GM23338 (cell line): ENCODE data around the gene KIF6. TPM values are rescaled to one million over a fixed set of nuclear protein-coding genes. Genes with fewer than 3 reads are reported as not detected.

Experiments
- ATAC-seq: fragments of 200-7000 bp; cut with Tn5 transposase; 3 replicates; pipeline ENCODE4 v1.9.1; 2020
- DNase-seq: peaks from one replicate; pipeline ENCODE4 v3.0.0-alpha.2; 2015; ENCODE audit warnings: low spot score
- H2AFZ ChIP-seq: fragments of 200-600 bp; sonication (generic); 2 replicates; pipeline ENCODE4 v1.8.0; 2016; ENCODE audit warnings: antibody characterized with exemption, mild to moderate bottlenecking, moderate library complexity
- H3F3A ChIP-seq: fragments of 200-600 bp; sonication (generic); replicated peaks from 2 replicates; pipeline ENCODE4 v1.8.0; 2017; ENCODE audit warnings: antibody characterized with exemption, mixed run types, low read depth
- H3K27ac ChIP-seq: fragments of 200-600 bp; sonication (generic); 2 replicates; pipeline ENCODE4 v1.6.1; 2016; ENCODE audit warnings: low read depth
- H3K27me3 ChIP-seq: fragments of 200-600 bp; sonication (generic); 2 replicates; pipeline ENCODE4 v1.8.0; 2016; ENCODE audit warnings: mild to moderate bottlenecking, mixed run types, moderate library complexity; ENCODE audit not compliant: insufficient read depth
- H3K36me3 ChIP-seq: fragments of 200-600 bp; sonication (generic); 2 replicates; pipeline ENCODE4 v1.8.0; 2016; ENCODE audit warnings: mild to moderate bottlenecking; ENCODE audit not compliant: insufficient read depth
- H3K4me1 ChIP-seq: fragments of 200-600 bp; sonication (generic); 2 replicates; pipeline ENCODE4 v1.8.0; 2016; ENCODE audit warnings: mild to moderate bottlenecking, moderate library complexity; ENCODE audit not compliant: insufficient read depth
- H3K4me2 ChIP-seq: fragments of 200-600 bp; sonication (generic); 2 replicates; pipeline ENCODE4 v1.7.1; 2017; ENCODE audit warnings: mixed run types
- H3K4me3 ChIP-seq: fragments of 200-600 bp; sonication (generic); 2 replicates; pipeline ENCODE4 v1.6.1; 2016; ENCODE audit warnings: mixed run types
- H3K79me2 ChIP-seq: fragments of 200-600 bp; sonication (generic); replicated peaks from 2 replicates; pipeline ENCODE4 v1.8.0; 2017; ENCODE audit warnings: mild to moderate bottlenecking; ENCODE audit not compliant: insufficient read depth
- H3K9me2 ChIP-seq: fragments of 200-600 bp; sonication (generic); 2 replicates; pipeline ENCODE4 v1.8.0; 2017; ENCODE audit not compliant: insufficient read depth
- H4K20me1 ChIP-seq: fragments of 200-600 bp; sonication (generic); replicated peaks from 2 replicates; pipeline ENCODE4 v1.8.0; 2017; ENCODE audit warnings: mild to moderate bottlenecking; ENCODE audit not compliant: insufficient read depth
- H3K27ac Mint-ChIP-seq: 2 replicates; pipeline ENCODE4 v1.8.0; 2020; ENCODE audit warnings: inconsistent platforms, mild to moderate bottlenecking, moderate library complexity, mixed read lengths
- H3K27me3 Mint-ChIP-seq: 3 replicates; pipeline ENCODE4 v1.8.0; 2022; ENCODE audit warnings: low read depth, mild to moderate bottlenecking, moderate library complexity, mixed read lengths, inconsistent platforms; ENCODE audit not compliant: insufficient read depth, poor library complexity
- H3K36me3 Mint-ChIP-seq: 3 replicates; pipeline ENCODE4 v1.8.0; 2021; ENCODE audit warnings: low read depth, mild to moderate bottlenecking, inconsistent platforms, moderate library complexity, mixed read lengths
- H3K4me1 Mint-ChIP-seq: 3 replicates; pipeline ENCODE4 v1.8.0; 2020; ENCODE audit warnings: mild to moderate bottlenecking, inconsistent platforms, mixed read lengths
- H3K4me3 Mint-ChIP-seq: 3 replicates; pipeline ENCODE4 v1.8.0; 2021; ENCODE audit warnings: moderate library complexity, mild to moderate bottlenecking, inconsistent platforms, mixed read lengths
- H3K9me3 Mint-ChIP-seq: 3 replicates; pipeline ENCODE4 v1.8.0; 2020; ENCODE audit warnings: moderate library complexity, mild to moderate bottlenecking, inconsistent platforms, mixed read lengths
- CREB1 ChIP-seq: fragments of 250-450 bp; sonication (Bioruptor Pico); IDR thresholded peaks from 2 replicates; pipeline ENCODE4 v1.5.0; 2020; ENCODE audit warnings: low read depth, mild to moderate bottlenecking, moderate library complexity
- CTCF ChIP-seq, 2 experiments: fragments of 200-600 bp in 1 of 2; sonication (generic) in 1 of 2; conservative IDR thresholded peaks; 2 replicates each; pipeline versions ENCODE4 v1.5.1 to v1.6.1; 2016 to 2017; ENCODE audit warnings: antibody characterized with exemption in 2 of 2, low read depth in 2 of 2, mild to moderate bottlenecking in 2 of 2, moderate library complexity in 1 of 2
- EZH2 ChIP-seq: fragments of 200-600 bp; sonication (generic); IDR thresholded peaks from one replicate; pipeline ENCODE4 v1.8.0; 2017; ENCODE audit warnings: antibody characterized with exemption, mild to moderate bottlenecking, low read depth; ENCODE audit not compliant: unreplicated experiment
- POLR2AphosphoS5 ChIP-seq: IDR thresholded peaks from 2 replicates; pipeline ENCODE4 v1.6.1; 2016; ENCODE audit warnings: antibody characterized with exemption, low read depth
- ZNF114 ChIP-seq: fragments of 250-450 bp; sonication (Bioruptor Pico); IDR thresholded peaks from 2 replicates; pipeline ENCODE4 v1.5.0; 2020; ENCODE audit warnings: mild to moderate bottlenecking, moderate library complexity
- ZNF462 ChIP-seq: fragments of 250-450 bp; sonication (Bioruptor Pico); IDR thresholded peaks from 2 replicates; pipeline ENCODE4 v1.5.0; 2020; ENCODE audit warnings: mild to moderate bottlenecking, moderate library complexity
- polyA plus RNA-seq: library from polyadenylated mRNA; unstranded; fragments of >200 nt; fragmentation: Nextera tagmentation; extraction: Ambion mirVana; gene quantifications from 2 replicates; pipeline ENCODE4 v1.2.1, GENCODE V29; 2016
- total RNA-seq: library from RNA; depleted of rRNA; stranded (reverse); fragments of >200 nt; shearing (Covaris generic); gene quantifications from 2 replicates; pipeline ENCODE4 v1.2.3, GENCODE V29; 2014
- TF ChIP-seq, protein P1 (sequence below): IDR thresholded peaks from 2 replicates; pipeline ENCODE4 v1.6.1; 2016; ENCODE audit warnings: antibody characterized with exemption

KIF6 gene
- total and polyA plus RNA-seq, 2 experiments from 2014 or later, result 0.87 to 1.7 TPM

DNA sequence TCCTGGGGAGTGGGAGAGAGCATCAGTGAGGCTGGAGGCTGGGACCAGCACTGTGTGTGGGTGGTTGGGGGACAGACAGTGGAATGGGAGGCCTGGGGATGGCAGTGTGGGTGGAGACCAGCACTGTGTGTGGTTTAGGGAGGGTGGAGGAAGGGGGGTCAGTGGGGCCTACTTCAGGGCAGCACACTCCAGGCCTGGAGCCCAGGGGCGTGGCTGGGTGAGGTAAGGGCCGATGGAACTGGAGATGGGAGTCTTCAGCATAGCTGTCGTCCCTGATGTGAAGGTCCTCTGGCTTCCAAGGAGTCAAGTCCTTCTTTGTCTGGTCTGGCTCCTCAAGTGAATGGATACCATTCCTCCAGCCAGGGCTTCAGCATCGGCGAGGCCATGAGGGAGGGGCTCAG is 429.6 kb downstream of the KIF6 start (continued):
- TF ChIP-seq ZNF462, result no peak
- TF ChIP-seq, protein P1, sequence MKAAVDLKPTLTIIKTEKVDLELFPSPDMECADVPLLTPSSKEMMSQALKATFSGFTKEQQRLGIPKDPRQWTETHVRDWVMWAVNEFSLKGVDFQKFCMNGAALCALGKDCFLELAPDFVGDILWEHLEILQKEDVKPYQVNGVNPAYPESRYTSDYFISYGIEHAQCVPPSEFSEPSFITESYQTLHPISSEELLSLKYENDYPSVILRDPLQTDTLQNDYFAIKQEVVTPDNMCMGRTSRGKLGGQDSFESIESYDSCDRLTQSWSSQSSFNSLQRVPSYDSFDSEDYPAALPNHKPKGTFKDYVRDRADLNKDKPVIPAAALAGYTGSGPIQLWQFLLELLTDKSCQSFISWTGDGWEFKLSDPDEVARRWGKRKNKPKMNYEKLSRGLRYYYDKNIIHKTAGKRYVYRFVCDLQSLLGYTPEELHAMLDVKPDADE, result no peak
- TF ChIP-seq CREB1 (CRISPR knock-in tag), result no peak
- no peak for TF ChIP-seq ZNF114 (CRISPR knock-in tag)
- TF ChIP-seq POLR2AphosphoS5, result no peak

DNA sequence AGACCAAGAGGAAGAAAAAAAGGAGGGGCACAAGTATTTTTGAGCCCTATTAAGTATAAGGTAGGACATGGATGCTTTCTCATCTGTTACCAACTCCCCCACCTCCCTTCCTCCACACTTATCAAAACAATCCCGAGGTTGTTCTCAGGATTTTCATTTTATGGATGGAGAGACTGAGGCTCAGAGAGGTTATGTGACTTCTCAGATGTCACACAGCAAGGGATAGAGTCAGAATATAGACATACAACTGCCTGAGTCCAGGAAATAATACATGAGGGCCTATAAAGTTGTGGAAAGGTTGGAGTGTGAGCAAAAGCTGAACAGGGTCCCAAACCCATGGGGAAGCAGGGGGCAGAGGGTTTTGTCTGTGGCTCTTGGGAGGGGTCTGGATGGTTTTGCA is 430.3 kb downstream of the KIF6 start:
- H3K36me3 Mint-ChIP-seq, result no peaks in the 10 kb centered on the region
- TF ChIP-seq ZNF114 (CRISPR knock-in tag) (no peak), EZH2 (no peak), CREB1 (CRISPR knock-in tag) (no peak), CTCF (conservative IDR thresholded peaks at IDR 0.05; ENCODE audit: low read depth in 2 of 2) (no peak)

More for the DNA sequence above, 430.3 kb downstream of the KIF6 start:
- DNase-seq (no peak), ATAC-seq (no peak)
- H4K20me1 ChIP-seq, result no peaks in the 10 kb centered on the region
- peaks cover 27% of the 10 kb centered on the region for H3K4me1 ChIP-seq
- H2AFZ ChIP-seq, result no peak overlapping the region
- no peak overlapping the region for H3K27ac Mint-ChIP-seq
- no peak overlapping the region for H3K4me3 Mint-ChIP-seq
- H3K4me1 Mint-ChIP-seq, result peaks cover 30% of the 10 kb centered on the region
- H3K27me3 Mint-ChIP-seq, result peaks cover 35% of the 10 kb centered on the region
- no peak overlapping the region for H3K4me2 ChIP-seq
- no peaks in the 10 kb centered on the region for H3K27me3 ChIP-seq
- no peaks in the 10 kb centered on the region; the same call in 2 of the 3 replicates for H3K9me3 Mint-ChIP-seq
- no peaks in the 10 kb centered on the region for H3K79me2 ChIP-seq
- no peaks in the 10 kb centered on the region for H3K36me3 ChIP-seq
- H3K27ac ChIP-seq, result no peak overlapping the region
- H3K4me3 ChIP-seq, result no peak overlapping the region
- peaks cover 16% of the 10 kb centered on the region for H3K9me2 ChIP-seq
- no peaks in the 10 kb centered on the region for H3F3A ChIP-seq
